ENCODE measurements around the gene ABCB9. TPM values are rescaled to one million over a fixed set of nuclear protein-coding genes. Genes with fewer than 3 reads are reported as not detected.

Gene ABCB9
- total RNA-seq, 6 experiments from 2014 or later: 9.2 to 11.1 (median 10.0) TPM

- Mint-ChIP-seq H3K36me3 (ENCODE audit: low read depth) (no peaks in the 10 kb centered on the region), H3K4me1 (ENCODE audit: low read depth) (peaks cover 8% of the 10 kb centered on the region), H3K9me3 (no peaks in the 10 kb centered on the region), H3K27me3 (ENCODE audit: insufficient read depth) (no peaks in the 10 kb centered on the region; the same call in none of the 2 replicates), H3K4me3 (no peak overlapping the region), H3K27ac (no peak overlapping the region)
- DNase-seq: no peak
- TF ChIP-seq CTCF (IDR thresholded peaks at IDR 0.05): no peak
Observed at GRCh38 chr12:122968104-122968503, 1.8 kb upstream of the ABCB9 start.

- no peak overlapping the region for H3K27ac Mint-ChIP-seq
- no peaks in the 10 kb centered on the region for H3K36me3 Mint-ChIP-seq (ENCODE audit: low read depth)
- no peak overlapping the region; the same call in 1 of the 2 replicates for H3K4me3 Mint-ChIP-seq
- H3K9me3 Mint-ChIP-seq: no peaks in the 10 kb centered on the region
- no peak for DNase-seq
- H3K27me3 Mint-ChIP-seq (ENCODE audit: insufficient read depth): no peaks in the 10 kb centered on the region; the same call in 1 of the 2 replicates
- peaks cover 8% of the 10 kb centered on the region for H3K4me1 Mint-ChIP-seq (ENCODE audit: low read depth)
- TF ChIP-seq CTCF (IDR thresholded peaks at IDR 0.05): no peak
Observed at GRCh38 chr12:122966743-122967550, 684 bp upstream of the ABCB9 start.

- no peak overlapping the region for H3K27ac Mint-ChIP-seq
- H3K36me3 Mint-ChIP-seq (ENCODE audit: low read depth): no peaks in the 10 kb centered on the region
- peak overlapping the region; percentile 82 for H3K4me3 Mint-ChIP-seq
- H3K27me3 Mint-ChIP-seq (ENCODE audit: insufficient read depth): no peaks in the 10 kb centered on the region; the same call in 1 of the 2 replicates
- TF ChIP-seq CTCF (IDR thresholded peaks at IDR 0.05): no peak
- no peak for DNase-seq
- no peaks in the 10 kb centered on the region for H3K9me3 Mint-ChIP-seq
- H3K4me1 Mint-ChIP-seq (ENCODE audit: low read depth): peaks cover 14% of the 10 kb centered on the region
Observed at GRCh38 chr12:122965321-122965751, 927 bp downstream of the ABCB9 start.

GRCh38 chr12:122964439-122965257 is 1.6 kb downstream of the ABCB9 start:
- peak overlapping the region; percentile 82 for H3K4me3 Mint-ChIP-seq
- no peak overlapping the region; the same call in 1 of the 2 replicates for H3K27ac Mint-ChIP-seq
- peaks cover 14% of the 10 kb centered on the region for H3K4me1 Mint-ChIP-seq (ENCODE audit: low read depth)
- no peaks in the 10 kb centered on the region; the same call in 1 of the 2 replicates for H3K27me3 Mint-ChIP-seq (ENCODE audit: insufficient read depth)
- DNase-seq: no peak
- no peaks in the 10 kb centered on the region for H3K9me3 Mint-ChIP-seq
- no peaks in the 10 kb centered on the region for H3K36me3 Mint-ChIP-seq (ENCODE audit: low read depth)
- TF ChIP-seq CTCF (IDR thresholded peaks at IDR 0.05): no peak

- TF ChIP-seq CTCF (IDR thresholded peaks at IDR 0.05): no peak
- Mint-ChIP-seq H3K27ac (no peak overlapping the region), H3K4me1 (ENCODE audit: low read depth) (peaks cover 14% of the 10 kb centered on the region), H3K27me3 (ENCODE audit: insufficient read depth) (no peaks in the 10 kb centered on the region; the same call in 1 of the 2 replicates), H3K9me3 (no peaks in the 10 kb centered on the region), H3K4me3 (no peak overlapping the region), H3K36me3 (ENCODE audit: low read depth) (no peaks in the 10 kb centered on the region)
- DNase-seq: no peak
Observed at GRCh38 chr12:122963941-122964265, 2.4 kb downstream of the ABCB9 start.

Measured in HFFc6 (cell line).